Fibroblast of lung (primary cell): ENCODE data around the gene DNAH17.

Source experiments
- CTCF ChIP-seq, 2 donors: IDR thresholded peaks in 1 of 2; conservative IDR thresholded peaks in 1 of 2; 1 replicate in 1 of 2; 2 replicates in 1 of 2; pipeline ENCODE4 v1.5.1; 2011 to 2012; ENCODE audit warnings: low read length in 2 of 2, control low read depth in 1 of 2, inconsistent platforms in 1 of 2, low read depth in 1 of 2, mild to moderate bottlenecking in 1 of 2
- EZH2 ChIP-seq: IDR thresholded peaks from 2 replicates; pipeline ENCODE4 v1.5.1; 2012; ENCODE audit warnings: low read length, control low read depth, mild to moderate bottlenecking; ENCODE audit errors: missing control alignments

DNA sequence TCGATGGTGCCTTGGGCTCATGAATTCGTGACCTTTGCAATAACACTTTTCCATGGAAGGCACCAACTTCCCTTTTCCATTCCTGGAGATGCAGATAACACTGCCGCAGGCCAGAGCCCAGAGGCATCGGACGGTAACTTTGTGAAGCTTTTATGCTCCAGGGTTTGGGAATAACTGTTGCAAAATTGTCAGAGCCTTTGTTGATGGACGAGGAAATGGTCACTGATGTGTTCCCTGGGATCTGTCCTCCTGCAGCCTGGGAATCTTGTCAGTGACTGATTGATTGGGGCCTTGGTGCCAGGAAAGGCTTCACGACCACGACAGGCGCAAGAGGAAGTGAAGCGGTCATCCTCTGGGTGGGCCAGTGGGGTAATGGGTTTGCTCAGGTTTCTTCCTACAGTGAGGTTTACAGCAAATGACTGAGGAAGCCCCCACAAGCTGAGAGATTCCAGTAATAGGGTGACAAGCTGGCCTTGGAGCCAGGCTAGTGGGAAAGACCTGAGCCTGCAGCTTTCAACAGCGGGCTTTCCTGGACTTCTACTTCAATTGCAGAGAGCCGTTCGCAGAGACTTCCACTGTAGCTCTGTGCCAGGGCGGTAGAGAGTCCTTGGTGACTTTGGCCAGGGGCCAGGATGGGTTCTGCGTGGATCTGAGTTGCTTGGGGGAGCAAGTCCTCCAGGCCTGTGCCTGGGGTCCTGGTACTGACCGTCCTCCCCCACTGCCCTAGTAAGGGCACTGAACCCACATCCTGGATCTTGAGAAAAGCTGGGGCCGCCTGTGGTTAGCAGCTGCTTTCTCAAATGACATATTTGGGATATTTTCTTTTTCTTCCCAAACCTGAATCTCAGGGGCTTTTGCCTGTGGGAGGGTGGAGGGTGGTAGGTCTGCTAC, 161.1 kb downstream of the DNAH17 start:
- TF ChIP-seq CTCF (conservative IDR thresholded peaks at IDR 0.05 in 1 of 2, IDR thresholded peaks at IDR 0.05 in 1 of 2; ENCODE audit: low read depth in 1 of 2, low read length in 2 of 2) (no peak), EZH2 (no peak)
